ENCODE measurements around the gene KDM2A. TPM values are rescaled to one million over a fixed set of nuclear protein-coding genes. Genes with fewer than 3 reads are reported as not detected.

The KDM2A gene
- total and polyA plus RNA-seq, 2 experiments from 2014 or later = 25.0 to 54.1 TPM

DNA sequence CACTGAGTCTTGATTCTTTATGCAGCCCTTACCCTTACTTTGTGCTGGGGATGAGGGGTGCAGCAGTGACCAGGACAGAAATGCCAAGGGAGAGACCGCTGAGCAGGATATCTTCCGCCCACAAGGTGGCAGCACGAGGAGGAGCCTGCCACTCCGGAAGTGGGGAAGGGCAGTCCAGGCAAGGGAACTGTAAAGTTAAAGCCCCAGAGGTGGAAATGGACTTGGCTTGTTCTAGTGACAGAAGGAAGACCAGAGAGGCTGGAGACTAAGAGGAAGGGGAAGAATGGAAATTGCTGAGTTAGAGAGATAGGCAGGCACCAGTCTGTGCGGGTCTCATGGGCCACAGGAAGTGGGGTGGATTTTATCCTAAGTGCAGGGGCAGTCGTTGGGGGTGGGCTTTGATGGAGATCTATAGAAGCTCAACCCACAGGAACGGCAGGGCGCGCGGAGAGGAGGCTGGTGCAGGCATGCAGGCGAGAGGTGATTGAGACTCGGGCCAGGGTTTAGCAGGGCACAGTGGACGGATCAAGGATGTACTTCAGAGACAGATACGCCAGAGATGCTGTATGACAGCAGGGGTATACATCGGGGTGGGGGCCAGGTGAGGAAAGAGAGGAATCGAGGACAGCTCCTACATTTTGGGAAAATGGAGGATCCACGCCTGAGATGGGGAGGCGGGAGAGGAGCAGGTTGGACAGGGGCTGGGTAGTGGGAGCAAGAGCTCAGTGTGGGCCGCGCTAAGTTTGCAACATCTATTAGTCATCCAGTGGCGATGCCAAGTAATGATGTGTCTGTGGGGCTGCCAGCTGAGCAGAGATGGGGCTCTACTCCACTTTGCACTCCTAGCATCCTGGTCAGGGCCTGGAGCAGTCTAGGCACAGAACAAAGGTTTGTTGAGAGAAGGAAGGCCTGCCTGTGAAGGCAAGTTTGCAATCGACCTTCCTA lies 143.9 kb downstream of the KDM2A start:
- Mint-ChIP-seq H3K9me3 (no peaks in the 10 kb centered on the region), H3K36me3 (ENCODE audit: low read depth) (peaks cover 7% of the 10 kb centered on the region; the same call in 1 of the 3 replicates), H3K4me3 (peak overlapping the region; percentile 1; the same call in 1 of the 3 replicates), H3K27me3 (ENCODE audit: insufficient read depth, low read depth, poor library complexity) (peaks cover 21% of the 10 kb centered on the region), H3K27ac (no peak overlapping the region), H3K4me1 (peaks cover 26% of the 10 kb centered on the region)
- H3K36me3 ChIP-seq (ENCODE audit: insufficient read depth) = no peaks in the 10 kb centered on the region
- H3K4me2 ChIP-seq = peak overlapping the region; percentile 94; the same call in 1 of the 2 replicates
- DNase-seq (ENCODE audit: low spot score) = peak; percentile 91
- H3K4me3 ChIP-seq = no peak overlapping the region
- H3K9me2 ChIP-seq (ENCODE audit: insufficient read depth) = no peaks in the 10 kb centered on the region
- H3K79me2 ChIP-seq (replicated peaks; ENCODE audit: insufficient read depth) = peaks cover 14% of the 10 kb centered on the region
- H3K4me1 ChIP-seq (ENCODE audit: insufficient read depth) = peaks cover 13% of the 10 kb centered on the region
- peak; percentile 74 for ATAC-seq
- peaks cover 19% of the 10 kb centered on the region for H3F3A ChIP-seq (replicated peaks; ENCODE audit: low read depth)
- H3K27me3 ChIP-seq (ENCODE audit: insufficient read depth) = no peaks in the 10 kb centered on the region
- peaks cover 7% of the 10 kb centered on the region; the same call in 1 of the 2 replicates for H4K20me1 ChIP-seq (replicated peaks; ENCODE audit: insufficient read depth)
- peak overlapping the region; percentile 70; the same call in 1 of the 2 replicates for H2AFZ ChIP-seq
- TF ChIP-seq CTCF (conservative IDR thresholded peaks at IDR 0.05; ENCODE audit: low read depth in 2 of 2) = peak; percentile 94 to 97
- TF ChIP-seq, protein P1, sequence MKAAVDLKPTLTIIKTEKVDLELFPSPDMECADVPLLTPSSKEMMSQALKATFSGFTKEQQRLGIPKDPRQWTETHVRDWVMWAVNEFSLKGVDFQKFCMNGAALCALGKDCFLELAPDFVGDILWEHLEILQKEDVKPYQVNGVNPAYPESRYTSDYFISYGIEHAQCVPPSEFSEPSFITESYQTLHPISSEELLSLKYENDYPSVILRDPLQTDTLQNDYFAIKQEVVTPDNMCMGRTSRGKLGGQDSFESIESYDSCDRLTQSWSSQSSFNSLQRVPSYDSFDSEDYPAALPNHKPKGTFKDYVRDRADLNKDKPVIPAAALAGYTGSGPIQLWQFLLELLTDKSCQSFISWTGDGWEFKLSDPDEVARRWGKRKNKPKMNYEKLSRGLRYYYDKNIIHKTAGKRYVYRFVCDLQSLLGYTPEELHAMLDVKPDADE (IDR thresholded peaks at IDR 0.05) = 0 out of 2 replicates have a peak, but pooled peaks have one; percentile 52
- no peak for TF ChIP-seq ZNF331 (CRISPR knock-in tag; IDR thresholded peaks at IDR 0.05; ENCODE audit: low read depth)
- TF ChIP-seq, protein P2, sequence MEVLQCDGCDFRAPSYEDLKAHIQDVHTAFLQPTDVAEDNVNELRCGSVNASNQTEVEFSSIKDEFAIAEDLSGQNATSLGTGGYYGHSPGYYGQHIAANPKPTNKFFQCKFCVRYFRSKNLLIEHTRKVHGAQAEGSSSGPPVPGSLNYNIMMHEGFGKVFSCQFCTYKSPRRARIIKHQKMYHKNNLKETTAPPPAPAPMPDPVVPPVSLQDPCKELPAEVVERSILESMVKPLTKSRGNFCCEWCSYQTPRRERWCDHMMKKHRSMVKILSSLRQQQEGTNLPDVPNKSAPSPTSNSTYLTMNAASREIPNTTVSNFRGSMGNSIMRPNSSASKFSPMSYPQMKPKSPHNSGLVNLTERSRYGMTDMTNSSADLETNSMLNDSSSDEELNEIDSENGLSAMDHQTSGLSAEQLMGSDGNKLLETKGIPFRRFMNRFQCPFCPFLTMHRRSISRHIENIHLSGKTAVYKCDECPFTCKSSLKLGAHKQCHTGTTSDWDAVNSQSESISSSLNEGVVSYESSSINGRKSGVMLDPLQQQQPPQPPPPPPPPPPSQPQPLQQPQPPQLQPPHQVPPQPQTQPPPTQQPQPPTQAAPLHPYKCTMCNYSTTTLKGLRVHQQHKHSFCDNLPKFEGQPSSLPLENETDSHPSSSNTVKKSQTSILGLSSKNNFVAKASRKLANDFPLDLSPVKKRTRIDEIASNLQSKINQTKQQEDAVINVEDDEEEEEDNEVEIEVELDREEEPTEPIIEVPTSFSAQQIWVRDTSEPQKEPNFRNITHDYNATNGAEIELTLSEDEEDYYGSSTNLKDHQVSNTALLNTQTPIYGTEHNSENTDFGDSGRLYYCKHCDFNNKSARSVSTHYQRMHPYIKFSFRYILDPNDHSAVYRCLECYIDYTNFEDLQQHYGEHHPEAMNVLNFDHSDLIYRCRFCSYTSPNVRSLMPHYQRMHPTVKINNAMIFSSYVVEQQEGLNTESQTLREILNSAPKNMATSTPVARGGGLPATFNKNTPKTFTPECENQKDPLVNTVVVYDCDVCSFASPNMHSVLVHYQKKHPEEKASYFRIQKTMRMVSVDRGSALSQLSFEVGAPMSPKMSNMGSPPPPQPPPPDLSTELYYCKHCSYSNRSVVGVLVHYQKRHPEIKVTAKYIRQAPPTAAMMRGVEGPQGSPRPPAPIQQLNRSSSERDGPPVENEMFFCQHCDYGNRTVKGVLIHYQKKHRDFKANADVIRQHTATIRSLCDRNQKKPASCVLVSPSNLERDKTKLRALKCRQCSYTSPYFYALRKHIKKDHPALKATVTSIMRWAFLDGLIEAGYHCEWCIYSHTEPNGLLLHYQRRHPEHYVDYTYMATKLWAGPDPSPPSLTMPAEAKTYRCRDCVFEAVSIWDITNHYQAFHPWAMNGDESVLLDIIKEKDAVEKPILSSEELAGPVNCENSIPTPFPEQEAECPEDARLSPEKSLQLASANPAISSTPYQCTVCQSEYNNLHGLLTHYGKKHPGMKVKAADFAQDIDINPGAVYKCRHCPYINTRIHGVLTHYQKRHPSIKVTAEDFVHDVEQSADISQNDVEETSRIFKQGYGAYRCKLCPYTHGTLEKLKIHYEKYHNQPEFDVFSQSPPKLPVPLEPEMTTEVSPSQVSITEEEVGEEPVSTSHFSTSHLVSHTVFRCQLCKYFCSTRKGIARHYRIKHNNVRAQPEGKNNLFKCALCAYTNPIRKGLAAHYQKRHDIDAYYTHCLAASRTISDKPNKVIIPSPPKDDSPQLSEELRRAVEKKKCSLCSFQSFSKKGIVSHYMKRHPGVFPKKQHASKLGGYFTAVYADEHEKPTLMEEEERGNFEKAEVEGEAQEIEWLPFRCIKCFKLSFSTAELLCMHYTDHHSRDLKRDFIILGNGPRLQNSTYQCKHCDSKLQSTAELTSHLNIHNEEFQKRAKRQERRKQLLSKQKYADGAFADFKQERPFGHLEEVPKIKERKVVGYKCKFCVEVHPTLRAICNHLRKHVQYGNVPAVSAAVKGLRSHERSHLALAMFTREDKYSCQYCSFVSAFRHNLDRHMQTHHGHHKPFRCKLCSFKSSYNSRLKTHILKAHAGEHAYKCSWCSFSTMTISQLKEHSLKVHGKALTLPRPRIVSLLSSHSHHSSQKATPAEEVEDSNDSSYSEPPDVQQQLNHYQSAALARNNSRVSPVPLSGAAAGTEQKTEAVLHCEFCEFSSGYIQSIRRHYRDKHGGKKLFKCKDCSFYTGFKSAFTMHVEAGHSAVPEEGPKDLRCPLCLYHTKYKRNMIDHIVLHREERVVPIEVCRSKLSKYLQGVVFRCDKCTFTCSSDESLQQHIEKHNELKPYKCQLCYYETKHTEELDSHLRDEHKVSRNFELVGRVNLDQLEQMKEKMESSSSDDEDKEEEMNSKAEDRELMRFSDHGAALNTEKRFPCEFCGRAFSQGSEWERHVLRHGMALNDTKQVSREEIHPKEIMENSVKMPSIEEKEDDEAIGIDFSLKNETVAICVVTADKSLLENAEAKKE (CRISPR knock-in tag; IDR thresholded peaks at IDR 0.05) = no peak
- H3K27ac ChIP-seq (ENCODE audit: low read depth) = no peak overlapping the region

All from GM23338 (cell line).